ENCODE measurements around the gene ILDR2.

Gene ILDR2

DNA sequence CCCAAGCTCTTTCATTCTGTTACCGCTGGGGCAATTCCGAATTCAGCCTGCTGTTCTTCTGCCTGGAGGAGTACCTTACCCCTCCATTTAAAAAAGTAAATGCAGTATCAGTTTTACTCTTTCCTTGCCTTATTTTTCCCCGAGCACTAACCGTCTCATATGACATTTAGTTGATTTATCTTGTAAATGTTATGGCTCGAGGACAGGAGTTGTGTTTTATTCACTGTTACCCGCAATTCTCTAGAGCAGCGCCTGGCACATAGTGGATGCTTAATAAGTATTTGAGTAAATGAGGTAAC, 98.9 kb downstream of the ILDR2 start:
- TF ChIP-seq, protein P1, sequence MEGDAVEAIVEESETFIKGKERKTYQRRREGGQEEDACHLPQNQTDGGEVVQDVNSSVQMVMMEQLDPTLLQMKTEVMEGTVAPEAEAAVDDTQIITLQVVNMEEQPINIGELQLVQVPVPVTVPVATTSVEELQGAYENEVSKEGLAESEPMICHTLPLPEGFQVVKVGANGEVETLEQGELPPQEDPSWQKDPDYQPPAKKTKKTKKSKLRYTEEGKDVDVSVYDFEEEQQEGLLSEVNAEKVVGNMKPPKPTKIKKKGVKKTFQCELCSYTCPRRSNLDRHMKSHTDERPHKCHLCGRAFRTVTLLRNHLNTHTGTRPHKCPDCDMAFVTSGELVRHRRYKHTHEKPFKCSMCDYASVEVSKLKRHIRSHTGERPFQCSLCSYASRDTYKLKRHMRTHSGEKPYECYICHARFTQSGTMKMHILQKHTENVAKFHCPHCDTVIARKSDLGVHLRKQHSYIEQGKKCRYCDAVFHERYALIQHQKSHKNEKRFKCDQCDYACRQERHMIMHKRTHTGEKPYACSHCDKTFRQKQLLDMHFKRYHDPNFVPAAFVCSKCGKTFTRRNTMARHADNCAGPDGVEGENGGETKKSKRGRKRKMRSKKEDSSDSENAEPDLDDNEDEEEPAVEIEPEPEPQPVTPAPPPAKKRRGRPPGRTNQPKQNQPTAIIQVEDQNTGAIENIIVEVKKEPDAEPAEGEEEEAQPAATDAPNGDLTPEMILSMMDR (IDR thresholded peaks at IDR 0.05), result no peak; the same call in 1 of the 2 replicates

DNA sequence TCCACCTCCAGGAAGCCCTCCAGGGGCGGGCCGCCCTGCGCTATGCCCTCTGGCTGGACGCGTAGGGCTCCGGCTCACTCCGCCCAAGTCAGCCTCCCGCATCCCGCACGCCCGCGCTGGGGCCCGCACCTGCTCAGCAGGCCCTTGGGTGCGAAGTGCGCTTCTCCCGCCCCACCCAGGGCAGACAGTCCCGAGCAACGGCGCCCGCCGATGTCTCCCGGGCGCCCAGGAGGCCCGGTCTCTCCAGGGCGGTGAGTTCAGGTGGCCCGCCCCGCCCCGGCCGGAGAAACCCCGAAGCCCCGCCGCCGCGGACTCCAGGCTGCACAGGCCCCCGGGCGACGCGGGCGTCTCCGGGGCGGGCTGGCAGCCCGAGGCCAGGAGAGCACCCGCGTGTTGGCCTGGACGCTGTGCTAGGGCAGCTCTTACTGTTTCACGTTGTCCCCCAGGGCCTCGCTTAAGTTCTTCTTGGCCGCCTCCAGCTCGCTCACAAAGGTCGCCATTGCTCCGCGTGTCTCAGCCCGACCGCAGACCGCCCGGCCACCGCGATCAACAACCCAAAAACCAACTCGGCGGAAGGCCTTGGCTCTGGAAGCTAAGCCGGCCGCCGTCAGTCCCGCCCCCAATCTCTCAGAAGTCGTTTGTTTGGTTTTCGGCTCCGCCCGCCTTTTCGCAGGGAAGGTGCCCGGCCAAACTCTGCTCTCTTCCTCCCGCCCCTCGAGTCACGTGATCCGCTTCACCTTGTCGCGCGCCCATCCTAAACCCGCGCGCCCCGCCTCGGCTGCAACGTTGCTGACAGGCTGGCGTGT, 99.4 kb downstream of the ILDR2 start, which contains the start of gene TADA1:
TSS of gene TADA1 (minus strand) at position 531 of the 806 bp plus-strand sequence. CDS start at position 500, 31 bp downstream.
- TF ChIP-seq, protein P1 (IDR thresholded peaks at IDR 0.05), result no peak

DNA sequence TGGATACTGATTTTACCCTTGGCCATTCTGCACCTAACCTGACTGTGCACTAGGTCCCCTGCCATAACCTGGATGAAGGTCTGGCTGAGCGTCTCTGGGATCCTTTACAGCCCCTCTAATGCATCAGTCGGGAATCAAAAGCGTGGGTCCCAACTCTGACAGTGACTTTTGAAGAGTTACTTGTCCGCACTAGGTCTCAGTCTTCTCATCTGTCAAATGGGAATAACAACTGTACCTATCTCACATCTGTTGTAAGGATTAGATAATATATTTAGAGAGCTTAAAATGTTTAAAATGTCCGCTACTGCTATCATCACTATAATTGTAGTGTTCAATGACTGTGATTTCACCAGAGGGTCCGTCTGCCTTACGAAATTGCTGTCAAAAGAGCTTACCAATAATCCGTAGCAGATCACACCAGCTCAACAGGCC, 100.0 kb downstream of the ILDR2 start:
- TF ChIP-seq, protein P1 (IDR thresholded peaks at IDR 0.05), result no peak

DNA sequence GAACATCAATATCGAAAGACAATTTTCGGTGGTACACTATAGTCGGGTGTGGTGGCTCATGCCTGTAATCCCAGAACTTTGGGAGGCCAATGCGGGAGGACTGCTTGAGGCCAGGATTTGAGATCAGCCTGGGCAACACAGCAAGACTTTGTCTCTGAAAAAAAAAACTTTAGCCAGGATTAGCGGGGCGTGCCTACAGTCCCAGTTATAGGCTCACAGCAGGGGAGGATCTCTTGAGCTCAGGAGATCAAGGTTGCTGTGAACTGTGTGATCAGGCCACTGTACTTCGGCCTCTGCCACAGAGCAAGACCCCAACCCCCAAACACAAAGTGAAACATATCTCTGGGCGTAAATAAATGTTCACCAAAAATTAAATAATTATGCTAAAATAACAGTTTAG, 100.9 kb downstream of the ILDR2 start:
- TF ChIP-seq, protein P1 (IDR thresholded peaks at IDR 0.05), result no peak

DNA sequence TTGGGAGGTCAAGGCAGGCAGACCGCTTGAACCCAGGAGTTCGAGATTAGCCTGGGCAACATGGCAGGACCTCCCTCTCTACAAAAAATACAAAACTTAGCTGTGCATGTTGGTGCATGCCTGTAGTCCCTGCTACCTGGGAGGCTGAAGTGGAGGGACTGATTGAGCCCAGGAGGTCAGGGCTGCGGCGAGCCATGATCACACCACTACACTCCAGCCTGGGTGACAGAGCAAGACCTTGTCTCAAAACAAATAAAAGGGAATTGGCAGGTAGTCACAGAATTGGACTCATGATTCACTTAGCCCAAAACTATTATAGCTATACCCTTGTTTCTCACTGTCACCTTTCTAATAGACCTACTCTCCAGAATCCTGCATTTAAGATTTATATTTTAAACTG, 104.8 kb downstream of the ILDR2 start:
- TF ChIP-seq, protein P1 (IDR thresholded peaks at IDR 0.05), result no peak

DNA sequence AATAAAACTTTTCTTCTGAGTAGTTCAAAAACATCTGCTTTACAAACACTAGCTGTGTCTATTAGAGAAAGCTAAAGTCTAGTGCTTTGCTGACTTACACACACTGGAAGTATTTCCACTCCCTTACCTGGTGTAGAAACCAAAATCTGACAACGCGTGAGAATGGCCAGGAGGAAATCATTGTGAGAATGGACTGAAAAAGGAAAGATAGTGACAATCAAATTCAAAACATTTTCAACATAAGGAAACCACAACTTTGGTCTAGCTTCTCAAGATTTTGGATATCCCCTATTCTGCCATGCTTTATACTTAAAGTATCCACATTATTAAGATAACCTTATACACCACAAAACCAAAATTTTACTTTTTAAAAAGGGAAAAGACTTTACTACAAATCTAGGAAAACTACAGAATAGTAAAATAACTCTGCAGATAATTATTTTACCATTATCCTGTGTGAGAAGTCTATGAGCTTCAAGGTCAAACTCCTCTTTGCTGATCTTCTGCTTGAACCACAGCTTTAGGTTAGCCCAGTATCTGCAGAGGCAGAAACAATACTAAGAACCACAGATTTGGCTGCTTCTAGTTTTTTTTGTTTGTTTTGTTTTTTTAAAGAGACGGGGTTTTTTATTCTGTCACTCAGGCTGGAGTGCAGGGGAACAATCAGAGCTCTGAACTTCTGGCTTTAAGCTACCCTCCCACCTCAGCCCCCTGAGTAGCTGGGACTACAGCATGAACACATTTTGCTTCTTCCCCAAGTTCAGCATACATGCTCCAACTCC, 105.8 kb downstream of the ILDR2 start:
- TF ChIP-seq, protein P1 (IDR thresholded peaks at IDR 0.05), result no peak

DNA sequence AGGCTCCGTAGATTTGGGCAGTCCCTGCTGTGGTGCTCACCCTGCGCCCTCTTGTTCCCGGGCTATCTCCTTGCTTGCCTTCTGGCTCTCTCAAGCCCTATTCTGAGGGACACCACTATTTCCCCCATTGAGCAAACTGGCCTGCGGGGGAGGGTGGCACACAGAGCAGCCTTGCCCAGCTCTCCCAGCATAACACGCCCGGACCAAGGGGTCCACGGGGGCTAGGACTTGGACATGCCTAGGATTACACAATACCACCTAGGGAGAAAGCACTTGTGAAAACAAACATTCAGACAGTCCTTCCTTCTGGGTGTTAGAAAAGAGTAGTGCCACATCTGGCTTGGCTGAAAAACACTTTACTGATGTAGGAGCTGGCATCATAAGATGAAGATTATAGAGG, 106.7 kb downstream of the ILDR2 start:
- TF ChIP-seq, protein P1 (IDR thresholded peaks at IDR 0.05), result no peak

All from LNCAP (cell line).